ENCODE data around the gene QSER1. TPM values are rescaled to one million over a fixed set of nuclear protein-coding genes. Genes with fewer than 3 reads are reported as not detected.

QSER1 gene
- total and polyA plus RNA-seq, 9 of the 15 experiments (the other 6 are each of a cell fraction or from before 2014, with no cell fraction given) = 5.8 to 33.6 (median 22.3) TPM

- TF ChIP-seq FIP1L1 (IDR thresholded peaks at IDR 0.05; ENCODE audit: low read depth, low read length, poor library complexity, severe bottlenecking) (peak; percentile 63), TEAD4 (IDR thresholded peaks at IDR 0.05; ENCODE audit: low read length) (no peak), TEAD4 (CRISPR knock-in tag; IDR thresholded peaks at IDR 0.05; ENCODE audit: borderline replicate concordance) (no peak), NR2C1 (IDR thresholded peaks at IDR 0.05) (no peak), NR2C1 (tag; IDR thresholded peaks at IDR 0.05) (peak; percentile 53), NELFE (IDR thresholded peaks at IDR 0.05; ENCODE audit: insufficient read depth, insufficient read length) (no peak), TRIM24 (IDR thresholded peaks at IDR 0.05) (peak in 1 of 2 experiments; percentile 64; a peak in 1 of 4 replicates), CREB1 (IDR thresholded peaks at IDR 0.05) (no peak), CREB1 (CRISPR knock-in tag; IDR thresholded peaks at IDR 0.05) (0 out of 2 replicates have a peak, but pooled peaks have one; percentile 36), FUS (optimal IDR thresholded peaks at IDR 0.05; ENCODE audit: low read depth, low read length) (peak; percentile 59), ZNF592 (IDR thresholded peaks at IDR 0.05) (peak; percentile 73), ZKSCAN1 (IDR thresholded peaks at IDR 0.05; ENCODE audit: low read depth, low read length) (0 out of 2 replicates have a peak, but pooled peaks have one; percentile 21), KHSRP (IDR thresholded peaks at IDR 0.05) (no peak), ZBTB7A (IDR thresholded peaks at IDR 0.05; ENCODE audit: borderline replicate concordance, control insufficient read depth, low read depth, low read length) (peak; percentile 63; the same call in 1 of the 2 replicates), ETV6 (IDR thresholded peaks at IDR 0.05; ENCODE audit: borderline replicate concordance in 1 of 2, low read depth in 2 of 2, low read length in 1 of 2) (peak in 1 of 2 experiments; percentile 56; a peak in 2 of 4 replicates), ETV6 (CRISPR knock-in tag; IDR thresholded peaks at IDR 0.05; ENCODE audit: borderline replicate concordance) (no peak), SUPT5H (IDR thresholded peaks at IDR 0.05) (peak; percentile 76), TARDBP (IDR thresholded peaks at IDR 0.05) (peak; percentile 86), EP300 (IDR thresholded peaks at IDR 0.05; ENCODE audit: low read length) (peak; percentile 32; the same call in 1 of the 2 replicates), SMARCA4 (IDR thresholded peaks at IDR 0.05) (peak; percentile 48; the same call in 1 of the 2 replicates), PHF8 (IDR thresholded peaks at IDR 0.05; ENCODE audit: borderline replicate concordance, low read length) (peak; percentile 88), ZBED1 (IDR thresholded peaks at IDR 0.05) (0 out of 2 replicates have a peak, but pooled peaks have one; percentile 49), THAP7 (CRISPR knock-in tag; IDR thresholded peaks at IDR 0.05) (0 out of 2 replicates have a peak, but pooled peaks have one; percentile 41), ATF7 (IDR thresholded peaks at IDR 0.05) (peak; percentile 50), ZNF699 (CRISPR knock-in tag; IDR thresholded peaks at IDR 0.05; ENCODE audit: insufficient replicate concordance) (no peak), HES1 (IDR thresholded peaks at IDR 0.05; ENCODE audit: low read depth) (0 out of 2 replicates have a peak, but pooled peaks have one; percentile 51), TRIM28 (IDR thresholded peaks at IDR 0.05) (no peak; the same call in 1 of the 2 replicates)
These were observed at the start of gene QSER1 (continued) for GRCh38 chr11:32892355-32893092.
